DOHH2 (cell line): ENCODE results near the gene BST2.

Source experiments
- H3F3A ChIP-seq: fragments of 200-600 bp; sonication (generic), shearing (Covaris generic); 2 replicates; pipeline ENCODE4 v1.6.0; 2016; ENCODE audit warnings: antibody characterized with exemption, mild to moderate bottlenecking; ENCODE audit not compliant: control insufficient read depth, insufficient read depth
- H3K27ac ChIP-seq: fragments of 200-600 bp; sonication (generic); 2 replicates; pipeline ENCODE4 v1.5.1; 2014; ENCODE audit warnings: low read depth, mild to moderate bottlenecking, low read length, moderate library complexity
- H3K27me3 ChIP-seq: fragments of 200-600 bp; sonication (generic); 2 replicates; pipeline ENCODE4 v1.6.1; 2014; ENCODE audit warnings: mild to moderate bottlenecking, low read length, mixed read lengths; ENCODE audit not compliant: control insufficient read depth
- H3K36me3 ChIP-seq: fragments of 200-600 bp; sonication (generic); 2 replicates; pipeline ENCODE4 v1.6.1; 2014; ENCODE audit warnings: mild to moderate bottlenecking, low read length, moderate library complexity, mixed read lengths; ENCODE audit not compliant: control insufficient read depth
- H3K4me1 ChIP-seq: fragments of 200-600 bp; sonication (generic); 2 replicates; pipeline ENCODE4 v1.6.1; 2014; ENCODE audit warnings: mild to moderate bottlenecking, low read length, mixed read lengths; ENCODE audit not compliant: control insufficient read depth
- H3K4me2 ChIP-seq: fragments of 200-600 bp; sonication (generic); 2 replicates; pipeline ENCODE4 v1.6.0; 2014; ENCODE audit warnings: mild to moderate bottlenecking, low read length, moderate library complexity
- H3K4me3 ChIP-seq: fragments of 200-600 bp; sonication (generic); 2 replicates; pipeline ENCODE4 v1.5.1; 2014; ENCODE audit warnings: mild to moderate bottlenecking, low read length, mixed read lengths
- H3K79me2 ChIP-seq: fragments of 200-600 bp; sonication (generic); 2 replicates; pipeline ENCODE4 v1.6.1; 2014; ENCODE audit warnings: mild to moderate bottlenecking, low read length, mixed read lengths; ENCODE audit not compliant: control insufficient read depth
- H3K9me2 ChIP-seq: fragments of 200-600 bp; sonication (generic); replicated peaks from 2 replicates; pipeline ENCODE4 v1.6.1; 2014; ENCODE audit warnings: mild to moderate bottlenecking, low read length, mixed read lengths; ENCODE audit not compliant: control insufficient read depth
- H3K9me3 ChIP-seq: fragments of 200-600 bp; sonication (generic); 2 replicates; pipeline ENCODE4 v1.6.1; 2014; ENCODE audit warnings: antibody characterized with exemption, low read length, mixed read lengths; ENCODE audit not compliant: control insufficient read depth, insufficient read depth
- H4K20me1 ChIP-seq: fragments of 200-600 bp; sonication (generic); 2 replicates; pipeline ENCODE4 v1.6.0; 2014; ENCODE audit warnings: low read depth, mild to moderate bottlenecking, antibody characterized with exemption, low read length, moderate library complexity; ENCODE audit not compliant: control insufficient read depth, insufficient read depth
- CTCF ChIP-seq: fragments of 200-600 bp; sonication (generic); IDR thresholded peaks from one replicate; pipeline ENCODE4 v1.5.1; 2014; ENCODE audit warnings: antibody characterized with exemption, mild to moderate bottlenecking, low read depth, low read length; ENCODE audit not compliant: poor library complexity, severe bottlenecking
- EZH2phosphoT487 ChIP-seq: fragments of 200-600 bp; sonication (generic); IDR thresholded peaks from 2 replicates; pipeline ENCODE4 v1.6.1; 2017; ENCODE audit warnings: borderline replicate concordance, mild to moderate bottlenecking, antibody characterized with exemption, low read length, moderate library complexity, mixed read lengths

The BST2 gene

GRCh38 chr19:17436094-17436873, 30.9 kb upstream of the BST2 start:
- Histone ChIP-seq H3K36me3 (no peaks in the 10 kb centered on the region), H3K27me3 (no peaks in the 10 kb centered on the region), H3K9me2 (no peaks in the 10 kb centered on the region), H3K79me2 (no peaks in the 10 kb centered on the region), H3K4me2 (no peak overlapping the region), H3K9me3 (peaks cover 1% of the 10 kb centered on the region; the same call in 1 of the 2 replicates), H4K20me1 (no peaks in the 10 kb centered on the region), H3F3A (no peaks in the 10 kb centered on the region), H3K27ac (no peak overlapping the region), H3K4me1 (no peaks in the 10 kb centered on the region), H3K4me3 (no peak overlapping the region)
- TF ChIP-seq EZH2phosphoT487 (no peak), CTCF (no peak)

GRCh38 chr19:17435218-17435617, 29.8 kb upstream of the BST2 start:
- no peaks in the 10 kb centered on the region for H3K27me3 ChIP-seq
- H3K9me3 ChIP-seq = no peaks in the 10 kb centered on the region
- no peaks in the 10 kb centered on the region for H4K20me1 ChIP-seq
- H3K9me2 ChIP-seq = no peaks in the 10 kb centered on the region
- no peak overlapping the region for H3K4me2 ChIP-seq
- H3K4me3 ChIP-seq = no peak overlapping the region
- no peak overlapping the region for H3K27ac ChIP-seq
- no peaks in the 10 kb centered on the region for H3K36me3 ChIP-seq
- no peaks in the 10 kb centered on the region for H3K4me1 ChIP-seq
- no peaks in the 10 kb centered on the region for H3F3A ChIP-seq
- no peak for TF ChIP-seq EZH2phosphoT487
- H3K79me2 ChIP-seq = no peaks in the 10 kb centered on the region

GRCh38 chr19:17431417-17431816, 26.0 kb upstream of the BST2 start:
- no peaks in the 10 kb centered on the region for H3F3A ChIP-seq
- H3K27me3 ChIP-seq = no peaks in the 10 kb centered on the region
- no peak overlapping the region for H3K4me3 ChIP-seq
- no peaks in the 10 kb centered on the region for H3K79me2 ChIP-seq
- H3K9me2 ChIP-seq = no peaks in the 10 kb centered on the region
- H3K9me3 ChIP-seq = no peaks in the 10 kb centered on the region
- TF ChIP-seq EZH2phosphoT487 (no peak), CTCF (no peak)
- no peak overlapping the region for H3K4me2 ChIP-seq
- H3K27ac ChIP-seq = no peak overlapping the region
- no peaks in the 10 kb centered on the region for H4K20me1 ChIP-seq
- 0 out of 2 replicates have a peak, but pooled peaks cover 2% of the 10 kb centered on the region for H3K4me1 ChIP-seq
- H3K36me3 ChIP-seq = no peaks in the 10 kb centered on the region

GRCh38 chr19:17429641-17430113, 24.2 kb upstream of the BST2 start:
- Histone ChIP-seq H3K27me3 (no peaks in the 10 kb centered on the region), H3F3A (no peaks in the 10 kb centered on the region), H3K9me3 (no peaks in the 10 kb centered on the region), H3K4me2 (no peak overlapping the region), H3K4me1 (peaks cover 9% of the 10 kb centered on the region), H3K27ac (no peak overlapping the region), H3K9me2 (no peaks in the 10 kb centered on the region), H4K20me1 (no peaks in the 10 kb centered on the region), H3K79me2 (no peaks in the 10 kb centered on the region), H3K4me3 (no peak overlapping the region), H3K36me3 (no peaks in the 10 kb centered on the region)
- TF ChIP-seq EZH2phosphoT487 (no peak), CTCF (no peak)
